ENCODE data around the gene YEATS4.

The YEATS4 gene

GRCh38 chr12:69350002-69350626 is 9.4 kb upstream of the YEATS4 start:
- Histone ChIP-seq H2BK120ac (ENCODE audit: insufficient read depth, low read length, poor library complexity) (no peak overlapping the region), H2AFZ (ENCODE audit: insufficient read depth, low read length, poor library complexity) (no peak overlapping the region), H3K4ac (ENCODE audit: low read depth, low read length) (no peak overlapping the region), H2AK5ac (ENCODE audit: low read length) (no peak overlapping the region), H3K9me3 (ENCODE audit: insufficient read depth, low read depth, low read length) (no peaks in the 10 kb centered on the region), H2BK12ac (ENCODE audit: low read length) (no peak overlapping the region), H3K23ac (ENCODE audit: low read length) (no peak overlapping the region), H3K36me3 (ENCODE audit: control insufficient read depth in 1 of 2, insufficient read depth in 2 of 2, low read length in 2 of 2) (no peaks in the 10 kb centered on the region), H3K14ac (ENCODE audit: low read length) (no peak overlapping the region), H3K79me1 (ENCODE audit: low read length) (no peaks in the 10 kb centered on the region), H3K4me1 (ENCODE audit: control insufficient read depth in 1 of 2, insufficient read depth in 2 of 2, low read length in 2 of 2) (no peaks in the 10 kb centered on the region), H4K8ac (ENCODE audit: low read depth, low read length) (no peak overlapping the region), H3K9ac (ENCODE audit: low read length) (no peak overlapping the region), H4K12ac (ENCODE audit: low read depth, low read length) (no peak overlapping the region), H4K91ac (ENCODE audit: low read depth, low read length) (no peak overlapping the region), H3K27ac (ENCODE audit: low read depth, low read length) (no peak overlapping the region), H3K18ac (ENCODE audit: low read length) (no peak overlapping the region), H3K4me3 (ENCODE audit: low read depth, low read length) (no peak overlapping the region), H2BK5ac (ENCODE audit: low read depth, low read length, poor library complexity) (no peak overlapping the region), H3K79me2 (ENCODE audit: control insufficient read depth, insufficient read depth, low read length, poor library complexity) (no peaks in the 10 kb centered on the region), H3K4me2 (ENCODE audit: low read length) (no peak overlapping the region), H3K27me3 (ENCODE audit: insufficient read depth, low read length) (no peaks in the 10 kb centered on the region)
- no CpG with 5 or more reads among the region's 2 CpGs for WGBS (ENCODE audit: extremely low coverage, insufficient coverage, insufficient read length)
- DNase-seq = no peak

GRCh38 chr12:69350777-69351176 is 8.8 kb upstream of the YEATS4 start:
- H2BK5ac ChIP-seq (ENCODE audit: low read depth, low read length, poor library complexity) = no peak overlapping the region
- WGBS (ENCODE audit: extremely low coverage, insufficient coverage, insufficient read length) = no CpG with 5 or more reads among the region's 1 CpG
- H3K9ac ChIP-seq (ENCODE audit: low read length) = no peak overlapping the region
- no peaks in the 10 kb centered on the region for H3K36me3 ChIP-seq (ENCODE audit: control insufficient read depth in 1 of 2, insufficient read depth in 2 of 2, low read length in 2 of 2)
- H3K4ac ChIP-seq (ENCODE audit: low read depth, low read length) = no peak overlapping the region
- no peak overlapping the region for H2AFZ ChIP-seq (ENCODE audit: insufficient read depth, low read length, poor library complexity)
- H3K79me2 ChIP-seq (ENCODE audit: control insufficient read depth, insufficient read depth, low read length, poor library complexity) = no peaks in the 10 kb centered on the region
- no peak overlapping the region for H4K91ac ChIP-seq (ENCODE audit: low read depth, low read length)
- H3K4me1 ChIP-seq (ENCODE audit: control insufficient read depth in 1 of 2, insufficient read depth in 2 of 2, low read length in 2 of 2) = no peaks in the 10 kb centered on the region
- H3K27me3 ChIP-seq (ENCODE audit: insufficient read depth, low read length) = no peaks in the 10 kb centered on the region
- no peak overlapping the region for H3K23ac ChIP-seq (ENCODE audit: low read length)
- no peak for DNase-seq
- no peak overlapping the region for H4K8ac ChIP-seq (ENCODE audit: low read depth, low read length)
- no peak overlapping the region for H3K18ac ChIP-seq (ENCODE audit: low read length)
- no peak overlapping the region for H3K27ac ChIP-seq (ENCODE audit: low read depth, low read length)
- no peak overlapping the region for H3K4me3 ChIP-seq (ENCODE audit: low read depth, low read length)
- H2AK5ac ChIP-seq (ENCODE audit: low read length) = no peak overlapping the region
- H3K4me2 ChIP-seq (ENCODE audit: low read length) = no peak overlapping the region
- no peak overlapping the region for H4K12ac ChIP-seq (ENCODE audit: low read depth, low read length)
- no peaks in the 10 kb centered on the region for H3K79me1 ChIP-seq (ENCODE audit: low read length)
- H3K9me3 ChIP-seq (ENCODE audit: insufficient read depth, low read depth, low read length) = no peaks in the 10 kb centered on the region
- H2BK12ac ChIP-seq (ENCODE audit: low read length) = no peak overlapping the region
- no peak overlapping the region for H3K14ac ChIP-seq (ENCODE audit: low read length)
- no peak overlapping the region for H2BK120ac ChIP-seq (ENCODE audit: insufficient read depth, low read length, poor library complexity)

GRCh38 chr12:69351462-69352236 is 7.9 kb upstream of the YEATS4 start:
- Histone ChIP-seq H3K27ac (ENCODE audit: low read depth, low read length) (no peak overlapping the region), H4K91ac (ENCODE audit: low read depth, low read length) (no peak overlapping the region), H3K4ac (ENCODE audit: low read depth, low read length) (no peak overlapping the region), H3K79me2 (ENCODE audit: control insufficient read depth, insufficient read depth, low read length, poor library complexity) (no peaks in the 10 kb centered on the region), H3K4me2 (ENCODE audit: low read length) (no peak overlapping the region), H3K9me3 (ENCODE audit: insufficient read depth, low read depth, low read length) (no peaks in the 10 kb centered on the region), H2AK5ac (ENCODE audit: low read length) (no peak overlapping the region), H3K36me3 (ENCODE audit: control insufficient read depth in 1 of 2, insufficient read depth in 2 of 2, low read length in 2 of 2) (no peaks in the 10 kb centered on the region), H3K23ac (ENCODE audit: low read length) (no peak overlapping the region), H2BK12ac (ENCODE audit: low read length) (no peak overlapping the region), H2AFZ (ENCODE audit: insufficient read depth, low read length, poor library complexity) (no peak overlapping the region), H3K4me3 (ENCODE audit: low read depth, low read length) (no peak overlapping the region), H3K9ac (ENCODE audit: low read length) (no peak overlapping the region), H3K79me1 (ENCODE audit: low read length) (no peaks in the 10 kb centered on the region), H3K14ac (ENCODE audit: low read length) (no peak overlapping the region), H3K4me1 (ENCODE audit: control insufficient read depth in 1 of 2, insufficient read depth in 2 of 2, low read length in 2 of 2) (no peaks in the 10 kb centered on the region), H3K18ac (ENCODE audit: low read length) (no peak overlapping the region), H4K8ac (ENCODE audit: low read depth, low read length) (no peak overlapping the region), H4K12ac (ENCODE audit: low read depth, low read length) (no peak overlapping the region), H3K27me3 (ENCODE audit: insufficient read depth, low read length) (no peaks in the 10 kb centered on the region), H2BK5ac (ENCODE audit: low read depth, low read length, poor library complexity) (no peak overlapping the region), H2BK120ac (ENCODE audit: insufficient read depth, low read length, poor library complexity) (no peak overlapping the region)
- WGBS (ENCODE audit: extremely low coverage, insufficient coverage, insufficient read length) = no CpG with 5 or more reads among the region's 2 CpGs
- DNase-seq = no peak

DNA sequence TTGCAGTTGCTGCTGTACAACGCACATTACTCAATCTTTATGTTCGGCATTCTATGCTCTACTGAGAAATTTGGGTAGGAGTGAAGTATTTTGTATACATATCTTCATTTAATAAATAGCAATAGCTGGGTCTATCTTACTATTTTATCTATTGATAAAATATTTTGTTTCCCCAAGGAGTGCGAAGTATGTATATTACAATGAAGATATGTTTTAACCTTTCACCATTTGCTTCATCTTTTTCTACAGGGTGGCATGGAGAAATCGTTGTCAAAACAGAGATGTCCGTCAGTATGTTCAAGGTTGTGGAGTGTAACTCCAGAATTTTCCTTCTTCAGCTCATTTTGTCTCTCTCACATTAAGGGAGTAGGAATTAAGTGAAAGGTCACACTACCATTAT is 6.6 kb upstream of the YEATS4 start:
- H2BK5ac ChIP-seq (ENCODE audit: low read depth, low read length, poor library complexity) = no peak overlapping the region
- no peak overlapping the region for H4K8ac ChIP-seq (ENCODE audit: low read depth, low read length)
- no peaks in the 10 kb centered on the region for H3K4me1 ChIP-seq (ENCODE audit: control insufficient read depth in 1 of 2, insufficient read depth in 2 of 2, low read length in 2 of 2)
- H2BK12ac ChIP-seq (ENCODE audit: low read length) = no peak overlapping the region
- H3K79me2 ChIP-seq (ENCODE audit: control insufficient read depth, insufficient read depth, low read length, poor library complexity) = no peaks in the 10 kb centered on the region
- no peak overlapping the region for H4K12ac ChIP-seq (ENCODE audit: low read depth, low read length)
- H4K91ac ChIP-seq (ENCODE audit: low read depth, low read length) = no peak overlapping the region
- no peak overlapping the region for H3K27ac ChIP-seq (ENCODE audit: low read depth, low read length)
- H3K4me3 ChIP-seq (ENCODE audit: low read depth, low read length) = no peak overlapping the region
- no peak overlapping the region for H3K14ac ChIP-seq (ENCODE audit: low read length)
- no peak overlapping the region for H3K18ac ChIP-seq (ENCODE audit: low read length)
- no peak overlapping the region for H3K4ac ChIP-seq (ENCODE audit: low read depth, low read length)
- no peaks in the 10 kb centered on the region for H3K9me3 ChIP-seq (ENCODE audit: insufficient read depth, low read depth, low read length)
- H3K9ac ChIP-seq (ENCODE audit: low read length) = no peak overlapping the region
- no peaks in the 10 kb centered on the region for H3K79me1 ChIP-seq (ENCODE audit: low read length)
- H2AK5ac ChIP-seq (ENCODE audit: low read length) = no peak overlapping the region
- no peaks in the 10 kb centered on the region for H3K36me3 ChIP-seq (ENCODE audit: control insufficient read depth in 1 of 2, insufficient read depth in 2 of 2, low read length in 2 of 2)
- no peak overlapping the region for H2AFZ ChIP-seq (ENCODE audit: insufficient read depth, low read length, poor library complexity)
- WGBS (ENCODE audit: extremely low coverage, insufficient coverage, insufficient read length) = no CpG with 5 or more reads among the region's 5 CpGs
- no peak overlapping the region for H3K4me2 ChIP-seq (ENCODE audit: low read length)
- DNase-seq = peak in 1 of 2 donors; percentile 63
- H3K27me3 ChIP-seq (ENCODE audit: insufficient read depth, low read length) = no peaks in the 10 kb centered on the region
- H2BK120ac ChIP-seq (ENCODE audit: insufficient read depth, low read length, poor library complexity) = no peak overlapping the region
- H3K23ac ChIP-seq (ENCODE audit: low read length) = no peak overlapping the region

Measured in trophoblast cell (in vitro differentiated cells and primary cell).